Urinary bladder (tissue), 4 donors: ENCODE results near the gene MRPL11. TPM values are rescaled to one million over a fixed set of nuclear protein-coding genes. Genes with fewer than 3 reads are reported as not detected.
"Not testable (repeated sequence)": the region's sequence is repeated elsewhere in the genome, so short reads cannot be mapped to it uniquely, and the experiment has no call there.

Experiments
- DNase-seq: peaks from one replicate; pipeline ENCODE4 v3.0.0-alpha.2; 2015; ENCODE audit errors: extremely low spot score
- H3K27ac ChIP-seq: one replicate; pipeline ENCODE4 v1.5.1; 2013; ENCODE audit warnings: low read depth, mild to moderate bottlenecking, moderate library complexity
- H3K36me3 ChIP-seq: one replicate; pipeline ENCODE4 v1.6.1; 2013; ENCODE audit warnings: mild to moderate bottlenecking, moderate library complexity; ENCODE audit not compliant: insufficient read depth
- H3K4me1 ChIP-seq: one replicate; pipeline ENCODE4 v1.6.1; 2013; ENCODE audit warnings: mild to moderate bottlenecking, moderate library complexity; ENCODE audit not compliant: insufficient read depth
- H3K4me3 ChIP-seq: one replicate; pipeline ENCODE4 v1.5.1; 2013; ENCODE audit warnings: low read depth, low read length
- WGBS: extraction: QIAGEN DNeasy Blood & Tissue Kit; methylation state at CpG from one replicate; pipeline ENCODE4 v1.1.7; 2013; 5-methylcytosine and 5-hydroxymethylcytosine counted together
- polyA plus RNA-seq: library from polyadenylated mRNA; stranded (reverse); fragments of 200-250 nt; gene quantifications from one replicate; pipeline ENCODE4 v1.2.3, GENCODE V29; 2013
- total RNA-seq: library from RNA; depleted of rRNA; stranded (reverse); fragments of >200 nt; gene quantifications from one replicate; pipeline ENCODE4 v1.2.3, GENCODE V29; 2014
- donor health status: healthy with polysubstance abuse.
- donor health status: healthy.

The MRPL11 gene
- total and polyA plus RNA-seq, 2 donors: 32.9 to 54.9 TPM

GRCh38 chr11:66431871-66432329, 6.7 kb downstream of the MRPL11 start:
- not testable (repeated sequence) for H3K4me1 ChIP-seq, DNase-seq, H3K36me3 ChIP-seq, H3K27ac ChIP-seq, H3K4me3 ChIP-seq
- 89% methylated on average over 8 of the region's 8 CpGs for WGBS

- DNase-seq, H3K4me3 ChIP-seq, H3K27ac ChIP-seq, H3K36me3 ChIP-seq, H3K4me1 ChIP-seq: not testable (repeated sequence)
These were observed 7.4 kb downstream of the MRPL11 start for GRCh38 chr11:66431287-66431686.

GRCh38 chr11:66429983-66430602, 8.6 kb downstream of the MRPL11 start:
- Histone ChIP-seq H3K4me3 (no peak overlapping the region), H3K4me1 (no peaks in the 10 kb centered on the region), H3K36me3 (no peaks in the 10 kb centered on the region), H3K27ac (no peak overlapping the region)
- WGBS: 29% methylated on average over 9 of the region's 9 CpGs
- no peak for DNase-seq

GRCh38 chr11:66428933-66429332, 9.7 kb downstream of the MRPL11 start:
- Histone ChIP-seq H3K4me3 (no peak overlapping the region), H3K27ac (no peak overlapping the region), H3K36me3 (no peaks in the 10 kb centered on the region), H3K4me1 (no peaks in the 10 kb centered on the region)
- WGBS: 89% methylated on average over 2 of the region's 2 CpGs
- DNase-seq: no peak

GRCh38 chr11:66426314-66426713, 12.3 kb downstream of the MRPL11 start:
- WGBS: 69% methylated on average over 23 of the region's 23 CpGs
- no peak overlapping the region for H3K4me3 ChIP-seq
- no peaks in the 10 kb centered on the region for H3K36me3 ChIP-seq
- DNase-seq: no peak
- no peak overlapping the region for H3K27ac ChIP-seq
- H3K4me1 ChIP-seq: no peaks in the 10 kb centered on the region

GRCh38 chr11:66421492-66422205, 17.0 kb downstream of the MRPL11 start:
- DNase-seq: peak; percentile 65
- H3K27ac ChIP-seq: no peak overlapping the region
- H3K4me3 ChIP-seq: no peak overlapping the region
- H3K4me1 ChIP-seq: no peaks in the 10 kb centered on the region
- no peaks in the 10 kb centered on the region for H3K36me3 ChIP-seq
- 13% methylated on average over 38 of the region's 38 CpGs for WGBS

GRCh38 chr11:66420671-66421476, 17.8 kb downstream of the MRPL11 start, which contains the start of gene NPAS4:
Gene NPAS4 (plus strand): TSS chr11:66421035. CDS start chr11:66421180, 145 bp downstream.
- H3K4me3 ChIP-seq: no peak within 1 kb of the TSS
- no peak within 1 kb of the TSS for H3K27ac ChIP-seq
- no peaks in the 10 kb centered on the region for H3K4me1 ChIP-seq
- DNase-seq: no peak
- 18% methylated on average over 71 of the region's 71 CpGs for WGBS
- H3K36me3 ChIP-seq: no peaks in the 10 kb centered on the region

GRCh38 chr11:66419825-66420224, 18.8 kb downstream of the MRPL11 start:
- no peak overlapping the region for H3K4me3 ChIP-seq
- WGBS: 5% methylated on average over 30 of the region's 30 CpGs
- no peak overlapping the region for H3K27ac ChIP-seq

GRCh38 chr11:66418986-66419308, 19.7 kb downstream of the MRPL11 start:
- 57% methylated on average over 3 of the region's 3 CpGs for WGBS
- DNase-seq: no peak
- Histone ChIP-seq H3K36me3 (no peaks in the 10 kb centered on the region), H3K4me1 (no peaks in the 10 kb centered on the region), H3K27ac (no peak overlapping the region), H3K4me3 (no peak overlapping the region)

More at GRCh38 chr11:66419825-66420224, 18.8 kb downstream of the MRPL11 start:
- H3K36me3 ChIP-seq: no peaks in the 10 kb centered on the region
- no peak for DNase-seq
- H3K4me1 ChIP-seq: no peaks in the 10 kb centered on the region

GRCh38 chr11:66418168-66418985, 20.3 kb downstream of the MRPL11 start:
- WGBS: 5% methylated on average over 16 of the region's 16 CpGs
- DNase-seq: no peak
- Histone ChIP-seq H3K27ac (no peak overlapping the region), H3K36me3 (no peaks in the 10 kb centered on the region), H3K4me3 (no peak overlapping the region), H3K4me1 (no peaks in the 10 kb centered on the region)

- Histone ChIP-seq H3K4me3 (no peak overlapping the region), H3K36me3 (no peaks in the 10 kb centered on the region), H3K27ac (no peak overlapping the region), H3K4me1 (no peaks in the 10 kb centered on the region)
- 71% methylated on average over 11 of the region's 11 CpGs for WGBS
- no peak for DNase-seq
These were observed 21.6 kb downstream of the MRPL11 start for GRCh38 chr11:66417000-66417399.

GRCh38 chr11:66415423-66415822, 23.2 kb downstream of the MRPL11 start:
- H3K4me3 ChIP-seq: no peak overlapping the region
- H3K36me3 ChIP-seq: no peaks in the 10 kb centered on the region
- H3K4me1 ChIP-seq: no peaks in the 10 kb centered on the region
- 63% methylated on average over 2 of the region's 2 CpGs for whole genome bisulfite sequencing
- no peak for DNase-seq
- no peak overlapping the region for H3K27ac ChIP-seq
